ENCODE data around the gene CUL9.

Gene CUL9

DNA sequence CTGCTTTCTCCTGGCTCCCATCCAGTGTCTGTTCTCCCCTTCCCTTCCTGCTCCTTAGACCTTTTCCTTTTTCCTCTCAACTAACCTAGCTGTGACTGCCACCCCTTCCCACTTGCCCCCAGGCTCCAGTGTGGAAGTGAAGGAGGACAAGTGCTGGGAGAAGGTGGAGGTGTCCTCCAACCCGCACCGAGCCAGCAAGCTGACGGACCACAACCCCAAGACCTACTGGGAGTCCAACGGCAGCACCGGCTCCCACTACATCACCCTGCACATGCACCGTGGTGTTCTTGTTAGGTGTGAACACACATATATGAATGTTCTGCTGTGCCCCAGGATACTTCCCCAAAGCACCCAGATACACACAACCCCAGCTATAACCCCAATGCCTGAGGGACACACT, 18.5 kb downstream of the CUL9 start:
- TF ChIP-seq, protein P1, sequence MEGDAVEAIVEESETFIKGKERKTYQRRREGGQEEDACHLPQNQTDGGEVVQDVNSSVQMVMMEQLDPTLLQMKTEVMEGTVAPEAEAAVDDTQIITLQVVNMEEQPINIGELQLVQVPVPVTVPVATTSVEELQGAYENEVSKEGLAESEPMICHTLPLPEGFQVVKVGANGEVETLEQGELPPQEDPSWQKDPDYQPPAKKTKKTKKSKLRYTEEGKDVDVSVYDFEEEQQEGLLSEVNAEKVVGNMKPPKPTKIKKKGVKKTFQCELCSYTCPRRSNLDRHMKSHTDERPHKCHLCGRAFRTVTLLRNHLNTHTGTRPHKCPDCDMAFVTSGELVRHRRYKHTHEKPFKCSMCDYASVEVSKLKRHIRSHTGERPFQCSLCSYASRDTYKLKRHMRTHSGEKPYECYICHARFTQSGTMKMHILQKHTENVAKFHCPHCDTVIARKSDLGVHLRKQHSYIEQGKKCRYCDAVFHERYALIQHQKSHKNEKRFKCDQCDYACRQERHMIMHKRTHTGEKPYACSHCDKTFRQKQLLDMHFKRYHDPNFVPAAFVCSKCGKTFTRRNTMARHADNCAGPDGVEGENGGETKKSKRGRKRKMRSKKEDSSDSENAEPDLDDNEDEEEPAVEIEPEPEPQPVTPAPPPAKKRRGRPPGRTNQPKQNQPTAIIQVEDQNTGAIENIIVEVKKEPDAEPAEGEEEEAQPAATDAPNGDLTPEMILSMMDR (IDR thresholded peaks at IDR 0.05; ENCODE audit: low read depth, low read length), result no peak

DNA sequence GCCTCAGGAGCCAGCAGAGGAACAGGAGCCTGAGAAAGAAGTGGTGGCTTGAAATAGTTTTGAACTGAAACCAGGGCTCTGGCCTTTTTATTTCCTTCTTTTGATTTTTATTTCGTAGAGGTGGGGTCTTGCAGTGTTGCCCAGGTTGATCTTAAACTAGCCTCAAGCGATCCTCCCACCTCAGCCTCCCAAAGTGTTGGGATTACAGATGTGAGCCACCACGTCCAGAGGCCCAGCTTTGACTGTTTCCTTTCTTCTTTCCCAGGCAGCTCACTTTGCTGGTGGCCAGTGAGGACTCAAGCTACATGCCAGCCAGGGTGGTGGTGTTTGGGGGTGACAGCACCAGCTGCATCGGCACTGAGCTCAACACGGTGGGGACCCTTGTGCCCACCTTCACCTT, 20.5 kb downstream of the CUL9 start:
- TF ChIP-seq, protein P1 (IDR thresholded peaks at IDR 0.05; ENCODE audit: low read depth, low read length), result no peak
- no peak for DNase-seq (ENCODE audit: extremely low read depth, low read depth)

More for the DNA sequence above, 18.5 kb downstream of the CUL9 start:
- no peak for DNase-seq (ENCODE audit: extremely low read depth, low read depth)

DNA sequence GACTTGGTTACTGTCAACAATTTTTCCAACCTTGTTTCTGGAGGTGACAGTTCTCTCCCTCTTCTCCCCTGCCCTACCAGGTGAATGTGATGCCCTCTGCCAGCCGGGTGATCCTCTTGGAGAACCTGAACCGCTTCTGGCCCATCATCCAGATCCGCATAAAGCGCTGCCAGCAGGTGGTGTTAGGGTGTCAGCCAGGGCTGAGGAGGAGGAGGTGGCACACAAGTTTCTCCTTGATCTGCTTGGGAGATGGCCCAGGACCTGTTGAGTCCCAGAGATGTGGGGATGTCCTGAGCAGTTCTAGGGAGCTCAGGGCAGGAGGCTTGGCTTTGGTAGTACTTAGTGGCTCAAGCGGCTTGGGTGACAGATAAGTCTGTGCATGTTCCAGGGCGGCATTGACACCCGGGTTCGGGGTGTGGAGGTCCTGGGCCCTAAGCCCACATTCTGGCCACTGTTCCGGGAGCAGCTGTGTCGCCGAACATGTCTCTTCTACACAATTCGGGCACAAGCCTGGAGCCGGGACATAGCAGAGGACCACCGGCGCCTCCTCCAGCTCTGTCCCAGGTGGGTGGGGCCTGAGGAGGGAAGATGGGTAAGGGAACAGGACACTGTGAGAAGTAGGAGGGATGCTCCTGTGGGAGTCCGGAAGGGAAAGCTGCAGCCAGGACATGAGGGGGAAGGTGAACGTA, 21.2 kb downstream of the CUL9 start:
- TF ChIP-seq, protein P1 (IDR thresholded peaks at IDR 0.05; ENCODE audit: low read depth, low read length), result no peak
- DNase-seq (ENCODE audit: extremely low read depth, low read depth), result no peak

DNA sequence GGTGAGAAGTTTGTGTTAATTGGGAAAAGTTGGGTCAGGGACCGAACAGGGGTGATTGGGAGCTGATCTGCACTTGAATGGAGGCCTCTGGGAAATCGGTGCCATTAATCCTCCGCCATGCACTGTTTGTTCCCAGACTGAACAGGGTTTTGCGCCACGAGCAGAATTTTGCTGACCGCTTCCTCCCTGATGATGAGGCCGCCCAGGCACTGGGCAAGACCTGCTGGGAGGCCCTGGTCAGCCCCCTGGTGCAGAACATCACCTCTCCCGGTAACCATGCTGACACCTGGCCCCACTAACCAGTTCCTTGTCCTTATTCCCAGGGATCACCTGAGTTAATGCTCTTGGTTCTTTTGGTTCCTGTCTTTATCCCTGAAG, 21.7 kb downstream of the CUL9 start:
- no peak for DNase-seq (ENCODE audit: extremely low read depth, low read depth)
- TF ChIP-seq, protein P1 (IDR thresholded peaks at IDR 0.05; ENCODE audit: low read depth, low read length), result no peak

DNA sequence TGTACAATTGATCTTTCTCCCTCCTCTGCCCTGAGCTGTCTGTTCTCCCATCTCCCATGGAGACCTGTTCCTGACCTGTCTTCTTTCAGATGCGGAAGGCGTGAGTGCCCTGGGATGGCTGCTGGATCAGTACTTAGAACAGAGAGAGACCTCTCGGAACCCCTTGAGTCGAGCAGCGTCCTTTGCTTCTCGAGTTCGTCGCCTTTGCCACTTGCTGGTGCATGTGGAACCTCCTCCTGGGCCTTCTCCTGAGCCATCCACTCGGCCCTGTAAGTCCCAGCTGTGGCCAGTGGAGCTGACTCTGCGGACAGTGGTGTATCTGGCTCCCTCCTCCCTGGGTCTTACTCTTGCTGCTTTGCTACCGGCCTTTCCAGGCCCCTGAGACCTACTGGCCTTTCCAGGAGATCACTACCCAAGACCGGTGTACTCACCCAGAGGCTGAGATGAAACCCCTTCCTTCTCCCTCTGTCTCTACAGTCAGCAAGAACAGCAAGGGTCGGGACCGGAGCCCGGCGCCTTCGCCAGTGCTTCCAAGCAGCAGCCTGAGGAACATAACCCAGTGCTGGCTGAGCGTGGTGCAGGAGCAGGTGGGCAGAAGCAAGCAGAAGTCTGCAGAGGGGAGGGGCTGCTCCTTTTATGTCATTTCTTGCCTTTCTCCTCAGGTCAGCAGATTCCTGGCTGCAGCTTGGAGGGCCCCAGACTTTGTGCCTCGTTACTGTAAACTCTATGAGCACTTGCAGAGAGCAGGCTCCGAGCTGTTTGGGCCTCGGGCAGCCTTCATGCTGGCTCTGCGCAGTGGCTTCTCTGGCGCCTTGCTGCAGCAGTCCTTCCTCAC, 22.5 kb downstream of the CUL9 start:
- TF ChIP-seq, protein P1 (IDR thresholded peaks at IDR 0.05; ENCODE audit: low read depth, low read length), result no peak
- no peak for DNase-seq (ENCODE audit: extremely low read depth, low read depth)

DNA sequence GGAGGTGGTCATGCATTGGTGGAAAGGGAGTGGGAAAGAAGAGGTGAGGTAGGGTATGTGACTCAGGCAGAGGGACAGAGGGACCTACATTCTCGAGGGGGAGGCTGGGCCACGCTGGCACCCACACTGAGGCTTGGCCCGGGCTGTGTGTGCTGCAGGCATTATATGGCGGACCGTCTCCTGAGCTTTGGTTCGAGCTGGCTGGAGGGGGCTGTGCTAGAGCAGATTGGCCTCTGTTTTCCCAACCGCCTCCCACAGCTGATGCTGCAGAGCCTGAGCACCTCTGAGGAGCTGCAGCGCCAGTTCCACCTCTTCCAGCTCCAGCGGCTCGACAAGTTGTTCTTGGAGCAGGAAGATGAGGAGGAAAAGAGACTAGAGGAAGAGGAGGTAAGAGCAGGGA, 23.9 kb downstream of the CUL9 start:
- no peak for DNase-seq (ENCODE audit: extremely low read depth, low read depth)
- TF ChIP-seq, protein P1 (IDR thresholded peaks at IDR 0.05; ENCODE audit: low read depth, low read length), result no peak

DNA sequence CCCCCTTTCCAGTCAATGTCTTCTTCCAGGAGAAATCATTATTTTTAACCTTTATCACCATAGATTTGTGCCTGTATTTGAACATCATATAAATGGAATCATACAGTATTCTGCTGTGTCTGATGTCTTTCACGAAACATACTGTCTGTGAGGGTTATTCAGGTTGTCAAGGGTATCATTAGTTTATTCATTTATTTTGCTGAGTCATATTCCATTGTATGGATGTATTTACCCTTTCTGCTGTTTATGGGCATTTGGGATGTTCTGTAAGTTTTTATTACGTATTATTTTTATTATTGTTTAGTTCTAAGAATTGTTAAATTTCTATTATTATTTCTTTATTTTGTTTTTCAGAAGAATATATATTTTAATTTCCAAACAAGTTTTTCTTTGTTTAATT, 25.3 kb downstream of the CUL9 start:
- TF ChIP-seq, protein P1 (IDR thresholded peaks at IDR 0.05; ENCODE audit: low read depth, low read length), result no peak
- DNase-seq (ENCODE audit: extremely low read depth, low read depth), result no peak

Measured in AG09319 (cell line).